Upper lobe of left lung (tissue), 4 donors: ENCODE results near the gene HPCAL1.
A peak's percentile ranks its signal among the peaks of the same experiment; 100 is the strongest.

Experiments used
- CTCF ChIP-seq, 6 experiments: fragments of 450-650 bp in 4 of 6; fragments of 200-600 bp in 2 of 6; sonication (generic) in 2 of 6; IDR thresholded peaks; one replicate each; pipeline ENCODE4 v1.5.1; 2016 to 2019; ENCODE audit warnings: antibody characterized with exemption in 6 of 6
- POLR2A ChIP-seq, 4 donors: fragments of 450-650 bp; IDR thresholded peaks; one replicate each; pipeline ENCODE4 v1.5.1; 2016 to 2017; ENCODE audit warnings: antibody characterized with exemption in 4 of 4, mild to moderate bottlenecking in 2 of 4
- POLR2AphosphoS5 ChIP-seq, 2 donors: sonication (generic); formaldehyde crosslinking; IDR thresholded peaks; one replicate each; pipeline ENCODE4 v1.5.1; 2017; ENCODE audit warnings: antibody characterized with exemption in 2 of 2

- no peak for TF ChIP-seq CTCF (IDR thresholded peaks at IDR 0.05)
- peak in 1 of 2 donors; percentile 31 for TF ChIP-seq POLR2AphosphoS5 (IDR thresholded peaks at IDR 0.05)
- no peak for TF ChIP-seq POLR2A (IDR thresholded peaks at IDR 0.05)
Measured at GRCh38 chr2:10389573-10389972, 86.9 kb downstream of the HPCAL1 start.
